ENCODE measurements around the gene PGAP1.

PGAP1 gene

DNA sequence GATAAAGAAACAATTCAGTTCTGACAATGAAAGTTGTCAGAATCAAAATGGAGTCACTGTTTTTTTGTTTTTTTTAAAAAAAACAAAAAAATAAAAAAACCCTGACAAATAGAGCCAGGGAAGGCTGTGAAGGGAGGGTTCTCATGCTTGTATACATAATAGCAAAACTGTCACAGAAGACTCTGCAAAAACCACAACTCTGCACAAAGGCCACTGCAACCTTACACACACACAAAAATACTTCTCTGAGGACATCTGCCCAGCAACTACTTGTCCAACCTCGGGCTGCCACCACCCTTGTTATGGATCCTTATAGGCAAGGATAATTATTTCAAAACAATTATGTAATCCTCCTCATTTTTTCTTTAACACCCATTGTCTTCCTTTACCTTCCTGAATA, 75.4 kb downstream of the PGAP1 start:
- H3K27ac ChIP-seq, result no peak overlapping the region
- TF ChIP-seq, protein P1, sequence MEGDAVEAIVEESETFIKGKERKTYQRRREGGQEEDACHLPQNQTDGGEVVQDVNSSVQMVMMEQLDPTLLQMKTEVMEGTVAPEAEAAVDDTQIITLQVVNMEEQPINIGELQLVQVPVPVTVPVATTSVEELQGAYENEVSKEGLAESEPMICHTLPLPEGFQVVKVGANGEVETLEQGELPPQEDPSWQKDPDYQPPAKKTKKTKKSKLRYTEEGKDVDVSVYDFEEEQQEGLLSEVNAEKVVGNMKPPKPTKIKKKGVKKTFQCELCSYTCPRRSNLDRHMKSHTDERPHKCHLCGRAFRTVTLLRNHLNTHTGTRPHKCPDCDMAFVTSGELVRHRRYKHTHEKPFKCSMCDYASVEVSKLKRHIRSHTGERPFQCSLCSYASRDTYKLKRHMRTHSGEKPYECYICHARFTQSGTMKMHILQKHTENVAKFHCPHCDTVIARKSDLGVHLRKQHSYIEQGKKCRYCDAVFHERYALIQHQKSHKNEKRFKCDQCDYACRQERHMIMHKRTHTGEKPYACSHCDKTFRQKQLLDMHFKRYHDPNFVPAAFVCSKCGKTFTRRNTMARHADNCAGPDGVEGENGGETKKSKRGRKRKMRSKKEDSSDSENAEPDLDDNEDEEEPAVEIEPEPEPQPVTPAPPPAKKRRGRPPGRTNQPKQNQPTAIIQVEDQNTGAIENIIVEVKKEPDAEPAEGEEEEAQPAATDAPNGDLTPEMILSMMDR (conservative IDR thresholded peaks at IDR 0.05), result no peak

DNA sequence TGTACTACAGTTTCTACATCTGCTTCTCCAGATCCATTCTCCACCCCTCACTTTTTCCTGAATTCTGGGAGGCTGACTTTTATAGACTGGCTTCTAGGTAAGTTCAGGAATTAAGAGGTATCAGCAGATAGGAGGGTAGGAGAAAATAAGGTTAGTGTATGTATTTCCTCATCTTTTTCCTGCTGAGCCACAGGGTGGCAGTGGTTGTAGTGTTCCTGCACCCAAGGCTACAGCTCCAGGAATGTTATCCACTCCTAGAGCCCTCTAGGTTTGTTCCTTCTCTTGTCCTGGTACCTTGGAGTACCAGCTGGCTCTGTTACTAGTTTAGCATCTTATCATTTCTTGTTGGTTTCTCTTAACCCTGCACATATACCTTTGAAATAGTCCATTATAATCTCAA, 76.6 kb downstream of the PGAP1 start:
- H3K27ac ChIP-seq, result no peak overlapping the region
- TF ChIP-seq, protein P1 (conservative IDR thresholded peaks at IDR 0.05), result peak; percentile 79

DNA sequence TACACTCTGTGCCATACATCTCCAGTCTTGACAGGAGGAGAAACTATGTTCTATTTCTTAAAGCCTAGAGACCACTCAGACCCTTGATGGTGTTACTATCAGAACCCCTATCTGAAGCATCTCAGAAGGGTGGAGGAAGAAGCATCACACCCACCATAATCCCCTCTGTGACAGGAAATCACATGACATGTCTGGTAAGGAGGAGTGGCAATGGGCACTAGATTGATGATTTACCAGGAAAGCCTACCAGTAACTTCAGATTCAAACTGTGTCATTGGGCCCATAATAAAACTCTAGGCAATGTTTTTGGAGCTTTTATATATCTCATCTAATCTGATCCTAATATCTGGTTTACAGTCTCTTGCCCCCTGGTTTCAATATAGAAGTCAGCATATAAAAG, 80.2 kb downstream of the PGAP1 start:
- no peak overlapping the region for H3K27ac ChIP-seq
- TF ChIP-seq, protein P1 (conservative IDR thresholded peaks at IDR 0.05), result no peak

DNA sequence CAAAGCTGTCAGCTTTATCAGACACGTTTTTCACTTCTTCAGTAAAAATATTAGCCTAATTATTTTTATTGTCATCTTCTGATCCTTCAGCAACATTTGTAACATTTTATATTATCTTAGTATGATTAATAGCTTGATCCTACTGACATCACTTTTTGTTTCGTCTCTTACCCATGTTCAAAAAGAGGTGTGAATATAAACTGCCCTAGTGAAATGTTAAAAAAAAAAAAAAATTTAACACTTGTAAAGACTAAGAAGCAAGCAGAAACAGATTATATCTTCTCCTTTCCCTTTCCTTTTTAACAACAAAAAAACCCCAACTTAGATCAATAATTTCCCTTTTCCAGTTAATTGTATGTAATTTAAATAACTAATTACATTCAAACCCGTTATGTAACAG, 81.1 kb downstream of the PGAP1 start:
- TF ChIP-seq, protein P1 (conservative IDR thresholded peaks at IDR 0.05), result no peak
- H3K27ac ChIP-seq, result no peak overlapping the region

DNA sequence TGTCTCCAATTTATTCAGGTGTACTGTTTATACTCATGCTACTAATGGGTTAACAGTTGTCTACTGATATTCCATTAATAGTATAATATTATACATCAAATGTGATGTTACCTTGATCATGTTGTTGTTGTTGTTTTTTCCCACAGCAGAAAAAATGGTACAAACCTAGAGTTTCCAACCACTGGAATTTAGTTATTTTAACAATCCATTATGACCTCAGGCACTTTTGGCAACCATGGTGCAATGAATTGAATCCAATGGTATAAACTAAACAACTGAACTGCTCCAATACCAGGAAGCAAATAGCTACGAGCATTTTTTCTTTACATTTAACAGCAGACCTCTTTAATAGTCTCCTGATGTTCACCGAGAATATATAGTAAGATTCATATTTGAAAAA, 86.3 kb downstream of the PGAP1 start:
- TF ChIP-seq, protein P1 (conservative IDR thresholded peaks at IDR 0.05), result no peak
- H3K27ac ChIP-seq, result no peak overlapping the region

DNA sequence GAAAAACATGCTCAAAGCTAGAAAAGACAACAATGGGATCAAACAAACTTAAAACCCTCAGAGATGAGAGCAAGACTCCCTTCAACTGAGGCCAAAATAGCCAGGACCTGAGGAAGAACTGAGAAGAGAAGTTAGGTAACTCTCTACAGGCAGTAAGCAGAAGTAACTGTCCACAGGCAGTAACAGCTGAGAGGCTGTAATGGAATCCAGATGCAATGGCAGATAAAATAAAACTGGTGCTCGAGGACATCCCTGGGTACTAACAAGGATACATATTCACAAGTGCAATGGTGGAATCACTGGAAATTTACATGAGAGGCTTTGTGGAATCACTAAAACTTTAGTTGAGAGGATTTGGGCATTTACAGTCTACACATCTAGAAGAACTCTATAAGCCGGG, 86.9 kb downstream of the PGAP1 start:
- H3K27ac ChIP-seq, result no peak overlapping the region
- TF ChIP-seq, protein P1 (conservative IDR thresholded peaks at IDR 0.05), result no peak

DNA sequence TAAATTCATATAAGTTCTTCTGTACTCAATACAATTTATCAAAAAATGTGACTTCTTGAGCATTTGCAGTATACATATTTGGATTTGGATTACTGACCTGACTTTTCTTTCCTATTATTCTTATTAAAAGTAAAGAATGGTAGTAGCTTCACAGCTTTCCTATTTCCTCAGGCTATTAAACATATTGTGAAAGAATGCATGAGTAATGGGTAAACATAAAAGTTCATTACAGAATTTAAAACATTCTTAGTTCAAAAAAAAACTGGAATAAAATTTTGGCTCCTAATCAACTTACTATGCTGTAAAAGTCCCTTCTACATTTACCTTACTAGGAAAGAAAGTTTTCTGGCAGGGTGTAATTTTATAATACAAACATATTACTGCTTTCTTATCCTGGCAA, 90.1 kb downstream of the PGAP1 start:
- H3K27ac ChIP-seq, result no peak overlapping the region
- TF ChIP-seq, protein P1 (conservative IDR thresholded peaks at IDR 0.05), result no peak

DNA sequence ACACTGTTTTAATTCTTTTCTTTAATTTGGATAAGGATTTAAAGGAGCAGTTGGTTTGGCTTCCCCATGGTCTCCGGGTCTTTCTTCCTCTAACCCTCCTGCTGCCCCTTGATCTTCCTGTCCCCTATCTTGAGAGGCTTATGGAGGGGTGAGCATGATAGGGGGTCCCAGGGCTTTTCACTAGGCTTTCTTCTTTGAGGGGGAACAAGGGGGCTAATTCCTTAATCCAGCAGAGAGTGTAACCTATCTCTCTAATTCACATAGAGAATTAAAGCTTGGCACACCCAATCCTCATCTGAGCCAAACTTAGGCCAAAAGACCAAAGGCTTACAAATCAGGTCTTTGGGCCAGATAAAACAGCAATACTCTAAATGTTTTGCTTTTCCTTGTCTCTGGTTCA, 95.8 kb downstream of the PGAP1 start:
- TF ChIP-seq, protein P1 (conservative IDR thresholded peaks at IDR 0.05), result no peak
- no peak overlapping the region for H3K27ac ChIP-seq
